DND-41 (cell line): ENCODE measurements around the gene CLMP.

ENCODE experiments used
- ATAC-seq: fragments of 200-7000 bp; cut with Tn5 transposase; 3 replicates; pipeline ENCODE4 v1.9.1; 2021; ENCODE audit warnings: low read depth; ENCODE audit not compliant: insufficient read depth
- DNase-seq: peaks from one replicate; pipeline ENCODE4 v3.0.0-alpha.2; 2020
- H2AFZ ChIP-seq: 2 replicates; pipeline ENCODE4 v1.6.0; 2012; ENCODE audit warnings: low read depth, low read length
- H3K27ac ChIP-seq: 2 replicates; pipeline ENCODE4 v1.5.1; 2012; ENCODE audit warnings: low read length, inconsistent platforms
- H3K27me3 ChIP-seq: fragments of 200-600 bp; sonication (generic); 2 replicates; pipeline ENCODE4 v1.6.0; 2012; ENCODE audit warnings: low read length, mild to moderate bottlenecking, inconsistent platforms; ENCODE audit not compliant: insufficient read depth, poor library complexity
- H3K36me3 ChIP-seq: 2 replicates; pipeline ENCODE4 v1.5.1; 2012; ENCODE audit warnings: low read length, inconsistent platforms; ENCODE audit not compliant: insufficient read depth
- H3K4me1 ChIP-seq: 2 replicates; pipeline ENCODE4 v1.5.1; 2012; ENCODE audit warnings: mild to moderate bottlenecking, low read length; ENCODE audit not compliant: insufficient read depth
- H3K4me2 ChIP-seq: 2 replicates; pipeline ENCODE4 v1.6.0; 2012; ENCODE audit warnings: mild to moderate bottlenecking, moderate library complexity, low read length, inconsistent platforms; ENCODE audit not compliant: insufficient read depth
- H3K4me3 ChIP-seq, 2 experiments: fragments of 200-600 bp in 1 of 2; shearing (Covaris generic) in 1 of 2; 2 replicates each; pipeline ENCODE4 v1.5.1; 2012 to 2016; ENCODE audit warnings: inconsistent platforms in 2 of 2, low read length in 2 of 2, mild to moderate bottlenecking in 2 of 2, low read depth in 1 of 2, moderate library complexity in 1 of 2
- H3K79me2 ChIP-seq: 2 replicates; pipeline ENCODE4 v1.6.0; 2012; ENCODE audit warnings: low read length, inconsistent platforms; ENCODE audit not compliant: insufficient read depth
- H3K9ac ChIP-seq: 2 replicates; pipeline ENCODE4 v1.6.0; 2012; ENCODE audit warnings: low read depth, mild to moderate bottlenecking, inconsistent platforms, low read length, moderate library complexity
- H3K9me3 ChIP-seq: 2 replicates; pipeline ENCODE4 v1.5.1; 2012; ENCODE audit warnings: low read length, moderate library complexity, mild to moderate bottlenecking, inconsistent platforms; ENCODE audit not compliant: insufficient read depth, severe bottlenecking
- H4K20me1 ChIP-seq: 2 replicates; pipeline ENCODE4 v1.6.0; 2012; ENCODE audit warnings: low read length; ENCODE audit not compliant: insufficient read depth
- EZH2 ChIP-seq: IDR thresholded peaks from 3 replicates; pipeline ENCODE4 v1.6.1; 2012; ENCODE audit warnings: borderline replicate concordance, low read depth, mild to moderate bottlenecking, moderate library complexity, low read length, inconsistent platforms; ENCODE audit not compliant: severe bottlenecking
- TF ChIP-seq, protein P1 (sequence below): IDR thresholded peaks from 2 replicates; pipeline ENCODE4 v1.5.1; 2012; ENCODE audit warnings: borderline replicate concordance, low read length, moderate library complexity, mild to moderate bottlenecking; ENCODE audit not compliant: poor library complexity, severe bottlenecking; ENCODE audit errors: extremely low read depth

CLMP gene

GRCh38 chr11:123217897-123218296, 22.8 kb upstream of the CLMP start:
- Histone ChIP-seq H3K4me3 (no peak overlapping the region), H3K79me2 (no peaks in the 10 kb centered on the region), H4K20me1 (no peaks in the 10 kb centered on the region), H2AFZ (no peak overlapping the region), H3K27me3 (peaks cover 2% of the 10 kb centered on the region), H3K9ac (no peak overlapping the region), H3K9me3 (peaks cover 3% of the 10 kb centered on the region), H3K4me1 (no peaks in the 10 kb centered on the region), H3K36me3 (no peaks in the 10 kb centered on the region), H3K4me2 (no peak overlapping the region), H3K27ac (no peak overlapping the region)
- no peak for TF ChIP-seq EZH2
- TF ChIP-seq, protein P1, sequence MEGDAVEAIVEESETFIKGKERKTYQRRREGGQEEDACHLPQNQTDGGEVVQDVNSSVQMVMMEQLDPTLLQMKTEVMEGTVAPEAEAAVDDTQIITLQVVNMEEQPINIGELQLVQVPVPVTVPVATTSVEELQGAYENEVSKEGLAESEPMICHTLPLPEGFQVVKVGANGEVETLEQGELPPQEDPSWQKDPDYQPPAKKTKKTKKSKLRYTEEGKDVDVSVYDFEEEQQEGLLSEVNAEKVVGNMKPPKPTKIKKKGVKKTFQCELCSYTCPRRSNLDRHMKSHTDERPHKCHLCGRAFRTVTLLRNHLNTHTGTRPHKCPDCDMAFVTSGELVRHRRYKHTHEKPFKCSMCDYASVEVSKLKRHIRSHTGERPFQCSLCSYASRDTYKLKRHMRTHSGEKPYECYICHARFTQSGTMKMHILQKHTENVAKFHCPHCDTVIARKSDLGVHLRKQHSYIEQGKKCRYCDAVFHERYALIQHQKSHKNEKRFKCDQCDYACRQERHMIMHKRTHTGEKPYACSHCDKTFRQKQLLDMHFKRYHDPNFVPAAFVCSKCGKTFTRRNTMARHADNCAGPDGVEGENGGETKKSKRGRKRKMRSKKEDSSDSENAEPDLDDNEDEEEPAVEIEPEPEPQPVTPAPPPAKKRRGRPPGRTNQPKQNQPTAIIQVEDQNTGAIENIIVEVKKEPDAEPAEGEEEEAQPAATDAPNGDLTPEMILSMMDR, result no peak
- no peak for DNase-seq
- no peak for ATAC-seq

GRCh38 chr11:123216249-123216648, 21.2 kb upstream of the CLMP start:
- ATAC-seq, result no peak
- Histone ChIP-seq H3K4me2 (no peak overlapping the region), H2AFZ (no peak overlapping the region), H3K27me3 (peaks cover 2% of the 10 kb centered on the region), H3K4me3 (no peak overlapping the region), H3K9ac (no peak overlapping the region), H3K9me3 (no peaks in the 10 kb centered on the region), H3K36me3 (no peaks in the 10 kb centered on the region), H3K27ac (no peak overlapping the region), H4K20me1 (no peaks in the 10 kb centered on the region), H3K79me2 (no peaks in the 10 kb centered on the region), H3K4me1 (no peaks in the 10 kb centered on the region)
- DNase-seq, result no peak
- no peak for TF ChIP-seq EZH2
- TF ChIP-seq, protein P1, result no peak

DNA sequence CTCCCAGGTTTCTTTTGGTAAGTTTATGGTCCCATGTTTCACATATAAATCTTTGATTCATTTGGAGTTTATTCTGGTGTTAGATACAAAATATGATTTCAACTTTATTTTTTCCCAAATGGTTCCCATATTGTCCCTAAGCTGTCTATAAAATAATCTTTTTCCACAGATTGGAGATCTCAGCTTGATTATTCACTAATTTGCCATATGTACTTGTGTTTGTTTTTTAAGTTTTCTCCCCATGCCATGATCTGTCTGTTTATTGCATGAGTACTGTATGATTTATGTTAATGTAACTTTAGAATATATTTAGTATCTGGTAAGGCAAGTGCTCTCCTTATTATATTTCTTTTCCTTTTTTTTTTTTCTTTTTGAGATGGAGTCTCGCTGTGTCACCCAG, 19.9 kb upstream of the CLMP start:
- H2AFZ ChIP-seq, result no peak overlapping the region
- ATAC-seq, result no peak
- no peak overlapping the region for H3K4me2 ChIP-seq
- H3K4me3 ChIP-seq, result no peak overlapping the region
- H3K27ac ChIP-seq, result no peak overlapping the region
- no peak for DNase-seq
- TF ChIP-seq, protein P1, result no peak
- TF ChIP-seq EZH2, result no peak
- peaks cover 2% of the 10 kb centered on the region for H3K27me3 ChIP-seq
- H4K20me1 ChIP-seq, result no peaks in the 10 kb centered on the region
- no peaks in the 10 kb centered on the region for H3K36me3 ChIP-seq
- H3K4me1 ChIP-seq, result no peaks in the 10 kb centered on the region
- no peaks in the 10 kb centered on the region for H3K9me3 ChIP-seq
- no peak overlapping the region for H3K9ac ChIP-seq
- no peaks in the 10 kb centered on the region for H3K79me2 ChIP-seq

GRCh38 chr11:123214396-123214795, 19.3 kb upstream of the CLMP start:
- Histone ChIP-seq H3K27ac (no peak overlapping the region), H3K9me3 (no peaks in the 10 kb centered on the region), H3K36me3 (no peaks in the 10 kb centered on the region), H3K4me3 (no peak overlapping the region), H3K79me2 (no peaks in the 10 kb centered on the region), H4K20me1 (no peaks in the 10 kb centered on the region), H2AFZ (no peak overlapping the region), H3K27me3 (peaks cover 2% of the 10 kb centered on the region), H3K4me2 (no peak overlapping the region), H3K9ac (no peak overlapping the region), H3K4me1 (no peaks in the 10 kb centered on the region)
- TF ChIP-seq, protein P1, result no peak
- no peak for TF ChIP-seq EZH2
- ATAC-seq, result no peak
- no peak for DNase-seq
